B cell (primary cell): Measurements from ENCODE around the gene ARMC6.

ENCODE experiments used
- CTCF ChIP-seq: fragments of 200-600 bp; IDR thresholded peaks from one replicate; pipeline ENCODE4 v1.8.0; 2022; ENCODE audit warnings: antibody characterized with exemption, mild to moderate bottlenecking
- EZH2 ChIP-seq: IDR thresholded peaks from 2 replicates; pipeline ENCODE4 v1.6.1; 2012; ENCODE audit warnings: borderline replicate concordance, low read depth, mild to moderate bottlenecking, moderate library complexity, low read length; ENCODE audit not compliant: insufficient read depth, poor library complexity, severe bottlenecking

DNA sequence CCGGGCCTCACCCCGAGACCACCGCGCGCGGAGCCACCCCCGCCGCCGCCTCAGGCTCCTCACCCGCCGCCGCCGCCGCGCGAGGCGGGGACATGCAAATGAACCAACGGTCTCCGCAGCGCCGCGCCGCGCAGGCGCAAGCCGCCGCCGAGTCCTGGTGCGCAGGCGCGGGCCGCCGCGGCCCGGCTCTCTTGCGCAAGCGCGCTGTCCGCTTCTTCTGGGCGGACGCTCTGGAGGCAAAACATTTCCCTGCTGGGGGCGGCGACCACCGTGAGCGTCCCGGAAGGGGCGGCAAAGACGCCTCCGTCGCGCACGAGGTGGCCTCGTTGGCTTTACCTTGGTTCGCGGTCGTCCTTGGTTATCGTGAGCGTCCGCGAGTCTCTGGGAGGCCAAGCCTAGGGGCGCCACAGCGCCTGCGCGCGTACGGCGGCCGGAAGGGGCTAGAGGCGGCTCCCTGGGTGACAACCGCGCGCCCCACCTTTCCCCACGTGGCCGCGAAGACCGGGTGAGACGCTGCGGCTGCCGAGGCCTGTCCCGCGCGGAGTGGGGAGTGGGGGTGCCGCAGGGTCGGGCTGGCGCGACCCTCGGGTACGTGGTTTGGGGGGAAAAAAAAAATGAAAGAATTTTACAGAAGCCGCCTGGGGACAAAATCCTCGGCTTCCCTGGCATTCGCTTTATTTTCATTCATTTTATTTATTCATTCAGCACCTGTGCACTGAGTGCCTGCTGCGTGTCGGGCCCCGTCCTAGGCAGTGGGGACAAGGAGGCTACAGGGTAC is at the start of gene ARMC6, which contains the start of gene SUGP2:
- no peak for TF ChIP-seq CTCF
- no peak for TF ChIP-seq EZH2
